HEK293 (cell line): ENCODE measurements around the gene CSRP1.

Source experiments
- CTCF ChIA-PET: fragments of 350-600 bp; formaldehyde crosslinking; extraction: SDS; loops from one replicate; lab custom pipeline; 2021; ENCODE audit warnings: antibody characterized with exemption; lab: Yijun Ruan, JAX
- POLR2A ChIA-PET: fragments of 300-600 bp; formaldehyde crosslinking; extraction: SDS; loops from one replicate; lab custom pipeline; 2020; ENCODE audit warnings: antibody characterized with exemption, inconsistent platforms; lab: Yijun Ruan, JAX
- H3K27ac ChIP-seq: fragments of 200-500 bp; sonication (Bioruptor generic); 2 replicates; pipeline ENCODE4 v1.5.1; 2014; ENCODE audit warnings: low read depth, low read length, control low read depth, inconsistent platforms; ENCODE audit errors: extremely low read depth
- H3K36me3 ChIP-seq, 2 experiments: fragments of 200-500 bp in 1 of 2; sonication (Bioruptor generic) in 1 of 2; 1 replicate in 1 of 2; 2 replicates in 1 of 2; pipeline ENCODE4 v1.5.1; 2014 to 2017; ENCODE audit warnings: inconsistent platforms in 2 of 2, low read length in 2 of 2; ENCODE audit not compliant: control insufficient read depth in 2 of 2, insufficient read depth in 1 of 2
- H3K4me1 ChIP-seq: fragments of 200-500 bp; sonication (Bioruptor generic); 2 replicates; pipeline ENCODE4 v1.5.1; 2014; ENCODE audit warnings: mild to moderate bottlenecking, low read length, inconsistent platforms; ENCODE audit not compliant: control insufficient read depth, insufficient read depth
- H3K4me3 ChIP-seq: 2 replicates; pipeline ENCODE4 v1.5.1; 2011; ENCODE audit warnings: low read depth, mild to moderate bottlenecking, control low read depth, low read length, moderate library complexity
- H3K9me3 ChIP-seq: fragments of 200-500 bp; sonication (Bioruptor generic); 2 replicates; pipeline ENCODE4 v1.5.1; 2014; ENCODE audit warnings: low read depth, low read length, inconsistent platforms; ENCODE audit not compliant: control insufficient read depth, insufficient read depth
- FEZF1 ChIP-seq: fragments of 450-650 bp; formaldehyde crosslinking; IDR thresholded peaks from 2 replicates; pipeline ENCODE4 v1.5.1; 2016; ENCODE audit warnings: missing biosample characterization, missing genetic modification characterization
- KLF10 ChIP-seq: fragments of 450-650 bp; IDR thresholded peaks from 2 replicates; pipeline ENCODE4 v1.5.1; 2018; ENCODE audit warnings: missing biosample characterization, mild to moderate bottlenecking, missing genetic modification characterization
- PRDM1 ChIP-seq: fragments of 450-650 bp; formaldehyde crosslinking; IDR thresholded peaks from 2 replicates; pipeline ENCODE4; 2016; ENCODE audit warnings: missing biosample characterization, missing genetic modification characterization
- PRDM10 ChIP-seq: fragments of 450-650 bp; formaldehyde crosslinking; IDR thresholded peaks from 2 replicates; pipeline ENCODE4 v1.5.1; 2016; ENCODE audit warnings: missing biosample characterization, missing genetic modification characterization
- PRDM2 ChIP-seq: fragments of 450-650 bp; formaldehyde crosslinking; IDR thresholded peaks from 2 replicates; pipeline ENCODE4 v1.5.1; 2016; ENCODE audit warnings: missing biosample characterization, missing genetic modification characterization, borderline replicate concordance
- REST ChIP-seq: fragments of 450-650 bp; formaldehyde crosslinking; IDR thresholded peaks from 2 replicates; pipeline ENCODE4 v1.5.1; 2016; ENCODE audit warnings: missing biosample characterization, missing genetic modification characterization
- WT1 ChIP-seq: fragments of 450-650 bp; formaldehyde crosslinking; IDR thresholded peaks from 2 replicates; pipeline ENCODE4 v1.5.1; 2016; ENCODE audit warnings: missing biosample characterization, missing genetic modification characterization
- ZFP69B ChIP-seq: fragments of 450-650 bp; formaldehyde crosslinking; IDR thresholded peaks from 2 replicates; pipeline ENCODE4 v1.5.1; 2016; ENCODE audit warnings: missing biosample characterization, missing genetic modification characterization
- ZNF513 ChIP-seq: fragments of 450-650 bp; IDR thresholded peaks from 2 replicates; pipeline ENCODE4 v1.5.1; 2018; ENCODE audit warnings: missing biosample characterization, missing genetic modification characterization
- ZNF555 ChIP-seq: fragments of 450-650 bp; formaldehyde crosslinking; conservative IDR thresholded peaks from 2 replicates; pipeline ENCODE4 v1.5.1; 2017; ENCODE audit warnings: missing biosample characterization, mild to moderate bottlenecking, missing genetic modification characterization, inconsistent platforms
- ZNF561 ChIP-seq: fragments of 450-650 bp; IDR thresholded peaks from 2 replicates; pipeline ENCODE4 v1.5.1; 2018; ENCODE audit warnings: missing biosample characterization, missing genetic modification characterization, borderline replicate concordance
- ZNF692 ChIP-seq: fragments of 450-650 bp; formaldehyde crosslinking; IDR thresholded peaks from 2 replicates; pipeline ENCODE4 v1.5.1; 2016; ENCODE audit warnings: missing biosample characterization, missing genetic modification characterization
- ZNF747 ChIP-seq: fragments of 450-650 bp; formaldehyde crosslinking; IDR thresholded peaks from 2 replicates; pipeline ENCODE4 v1.5.1; 2016; ENCODE audit warnings: missing biosample characterization, missing genetic modification characterization
- ZNF843 ChIP-seq: fragments of 450-650 bp; formaldehyde crosslinking; IDR thresholded peaks from 2 replicates; pipeline ENCODE4 v1.5.1; 2016; ENCODE audit warnings: missing biosample characterization, missing genetic modification characterization
- ZXDB ChIP-seq: fragments of 450-650 bp; formaldehyde crosslinking; IDR thresholded peaks from 2 replicates; pipeline ENCODE4 v1.5.1; 2016; ENCODE audit warnings: missing biosample characterization, missing genetic modification characterization

CSRP1 gene

GRCh38 chr1:201535919-201536245 lies 29.0 kb upstream of the CSRP1 start:
- CTCF ChIA-PET: interaction anchor here (1.1 to 7.2 kb wide), 5 partner anchors 23 to 257 kb away, joined by 3 to 48 read pairs (median 17); no protein-coding TSS in a partner anchor
- H3K36me3 ChIP-seq: no peaks in the 10 kb centered on the region
- H3K4me1 ChIP-seq: peaks cover 4% of the 10 kb centered on the region; the same call in 1 of the 2 replicates
- POLR2A ChIA-PET: no interaction called here
- no peak overlapping the region for H3K4me3 ChIP-seq
- no peaks in the 10 kb centered on the region for H3K9me3 ChIP-seq
- TF ChIP-seq REST (tag by site-specific recombination) (no peak), ZNF513 (tag by site-specific recombination) (0 out of 2 replicates have a peak, but pooled peaks have one; percentile 20)
- no peak overlapping the region for H3K27ac ChIP-seq

GRCh38 chr1:201535046-201535918 lies 28.4 kb upstream of the CSRP1 start:
- H3K4me3 ChIP-seq: no peak overlapping the region
- H3K27ac ChIP-seq: no peak overlapping the region; the same call in 1 of the 2 replicates
- H3K9me3 ChIP-seq: no peaks in the 10 kb centered on the region
- H3K36me3 ChIP-seq: no peaks in the 10 kb centered on the region
- ChIA-PET POLR2A (interaction anchor here (0.5 kb wide), 1 partner anchor 87 kb away, joined by 3 read pairs; no protein-coding TSS in a partner anchor), CTCF (interaction anchor here (0.8 to 7.2 kb wide), 12 partner anchors 16 to 345 kb away, joined by 3 to 51 read pairs (median 12); no protein-coding TSS in a partner anchor)
- H3K4me1 ChIP-seq: peaks cover 4% of the 10 kb centered on the region; the same call in 1 of the 2 replicates
- TF ChIP-seq WT1 (tag by site-specific recombination) (no peak), ZXDB (tag by site-specific recombination) (peak; percentile 83), ZNF747 (tag by site-specific recombination) (no peak), PRDM2 (no peak), ZNF561 (tag by site-specific recombination) (peak; percentile 53; the same call in 1 of the 2 replicates), ZNF555 (tag by site-specific recombination) (no peak), PRDM10 (tag by site-specific recombination) (peak; percentile 29; the same call in 1 of the 2 replicates), ZNF843 (tag by site-specific recombination) (0 out of 2 replicates have a peak, but pooled peaks have one; percentile 20), ZNF692 (peak; percentile 99), KLF10 (tag by site-specific recombination) (no peak), FEZF1 (tag by site-specific recombination) (peak; percentile 26; the same call in 1 of the 2 replicates), ZFP69B (tag by site-specific recombination) (peak; percentile 99), PRDM1 (tag by site-specific recombination) (peak; percentile 88)
